Hematopoietic multipotent progenitor cell (in vitro differentiated cells): ENCODE results near the gene PPM1L. TPM values are rescaled to one million over a fixed set of nuclear protein-coding genes. Genes with fewer than 3 reads are reported as not detected.

Experiments used
- DNase-seq, 3 donors: peaks; one replicate each; pipeline ENCODE4 v3.0.0-alpha.2; 2011 to 2015; ENCODE audit warnings: low read depth in 2 of 3, low spot score in 2 of 3
- total RNA-seq: library from RNA; depleted of rRNA; stranded (reverse); fragments of >200 nt; gene quantifications from one replicate; pipeline ENCODE4 v1.2.3, GENCODE V29; 2012

Gene PPM1L
- total RNA-seq, 1 donor, result 16.4 TPM

GRCh38 chr3:161070980-161071663, 315.1 kb downstream of the PPM1L start:
- DNase-seq, result no peak

GRCh38 chr3:161072211-161072621, 316.2 kb downstream of the PPM1L start:
- no peak for DNase-seq

- no peak for DNase-seq
These were observed 316.7 kb downstream of the PPM1L start for GRCh38 chr3:161072751-161073150.

- DNase-seq, result no peak
These were observed 317.1 kb downstream of the PPM1L start for GRCh38 chr3:161073181-161073580.

GRCh38 chr3:161081633-161082032, 325.6 kb downstream of the PPM1L start:
- peak in 2 of 3 donors; percentile 14 to 50 for DNase-seq

GRCh38 chr3:161082063-161082462, 326.0 kb downstream of the PPM1L start:
- no peak for DNase-seq

- no peak for DNase-seq
These were observed 327.1 kb downstream of the PPM1L start for GRCh38 chr3:161083131-161083530.

GRCh38 chr3:161084277-161084676, 328.2 kb downstream of the PPM1L start:
- no peak for DNase-seq

- DNase-seq, result no peak
These were observed 337.9 kb downstream of the PPM1L start for GRCh38 chr3:161093895-161094294.

- DNase-seq, result peak in 2 of 3 donors; percentile 14 to 33
These were observed 340.8 kb downstream of the PPM1L start for GRCh38 chr3:161096771-161097367.

- no peak for DNase-seq
These were observed 345.0 kb downstream of the PPM1L start for GRCh38 chr3:161100994-161101393.

- DNase-seq, result no peak
These were observed 345.6 kb downstream of the PPM1L start for GRCh38 chr3:161101609-161102008.

- DNase-seq, result no peak
These were observed 347.9 kb downstream of the PPM1L start for GRCh38 chr3:161103776-161104385.

GRCh38 chr3:161104561-161105551, 348.8 kb downstream of the PPM1L start, which contains the start of gene B3GALNT1:
Gene B3GALNT1, minus strand, starts transcription at chr3:161105349. Its CDS starts 18,595 bp downstream, at chr3:161086754.
- peak in 2 of 3 donors; percentile 61 to 62 for DNase-seq

- no peak for DNase-seq
These were observed 351.3 kb downstream of the PPM1L start for GRCh38 chr3:161107311-161107710.

- no peak for DNase-seq
These were observed 352.8 kb downstream of the PPM1L start for GRCh38 chr3:161108840-161109239.

GRCh38 chr3:161117646-161118045, 361.6 kb downstream of the PPM1L start:
- DNase-seq, result no peak

- DNase-seq, result no peak
These were observed 370.5 kb downstream of the PPM1L start for GRCh38 chr3:161126495-161126894.
